Kidney epithelial cell (primary cell): ENCODE results near the gene ATXN2. TPM values are rescaled to one million over a fixed set of nuclear protein-coding genes. Genes with fewer than 3 reads are reported as not detected.

Experiments used
- DNase-seq: peaks from one replicate; pipeline ENCODE4 v3.0.0-alpha.2; 2010; ENCODE audit warnings: low read depth
- H3K27me3 ChIP-seq: 2 replicates; pipeline ENCODE4 v1.6.0; 2011; ENCODE audit warnings: low read length; ENCODE audit not compliant: control insufficient read depth, insufficient read depth
- H3K36me3 ChIP-seq: 2 replicates; pipeline ENCODE4 v1.5.1; 2011; ENCODE audit warnings: low read length; ENCODE audit not compliant: control insufficient read depth, insufficient read depth
- H3K4me3 ChIP-seq: 2 replicates; pipeline ENCODE4 v1.5.1; 2011; ENCODE audit warnings: low read depth, mild to moderate bottlenecking, control low read depth, low read length
- total RNA-seq: library from RNA; depleted of rRNA; stranded (reverse); fragments of >200 nt; gene quantifications from 2 replicates; pipeline ENCODE4 v1.2.3, GENCODE V29; 2015
- TF ChIP-seq, protein P1 (sequence below): IDR thresholded peaks from 2 replicates; pipeline ENCODE4 v1.5.1; 2011; ENCODE audit warnings: mild to moderate bottlenecking, moderate library complexity, low read length, control low read depth, inconsistent platforms; ENCODE audit not compliant: insufficient read depth, poor library complexity, severe bottlenecking

The ATXN2 gene
- total RNA-seq, 1 donor from 2014 or later, result 26.3 TPM

DNA sequence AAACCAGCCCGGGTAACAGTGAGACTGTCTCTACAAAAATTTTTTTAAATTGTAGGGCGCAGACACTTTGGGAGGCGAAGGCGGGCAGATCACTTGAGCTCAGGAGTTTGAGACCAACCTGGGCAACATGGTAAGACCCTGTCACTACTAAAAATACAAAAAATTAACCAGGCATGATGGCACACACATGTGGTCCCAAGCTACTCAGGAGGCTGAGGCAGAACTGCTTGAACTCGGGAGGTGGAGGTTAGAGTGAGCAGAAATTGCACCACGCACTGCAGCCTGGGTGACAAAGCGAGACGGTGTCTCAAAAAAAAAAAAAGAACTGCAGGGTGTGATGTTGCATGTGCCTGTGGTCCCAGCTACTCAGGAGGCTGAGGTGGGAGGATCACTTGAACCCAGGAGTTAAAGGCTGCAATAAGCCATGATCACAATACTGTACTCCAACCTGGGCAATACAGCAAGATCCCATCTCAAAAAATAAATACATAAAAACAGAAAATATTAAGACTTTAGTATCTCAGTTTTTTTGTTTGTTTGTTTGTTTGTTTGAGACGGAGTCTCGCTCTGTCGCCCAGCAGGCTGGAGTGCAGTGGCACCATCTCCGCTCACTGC lies 16.9 kb downstream of the ATXN2 start:
- TF ChIP-seq, protein P1, sequence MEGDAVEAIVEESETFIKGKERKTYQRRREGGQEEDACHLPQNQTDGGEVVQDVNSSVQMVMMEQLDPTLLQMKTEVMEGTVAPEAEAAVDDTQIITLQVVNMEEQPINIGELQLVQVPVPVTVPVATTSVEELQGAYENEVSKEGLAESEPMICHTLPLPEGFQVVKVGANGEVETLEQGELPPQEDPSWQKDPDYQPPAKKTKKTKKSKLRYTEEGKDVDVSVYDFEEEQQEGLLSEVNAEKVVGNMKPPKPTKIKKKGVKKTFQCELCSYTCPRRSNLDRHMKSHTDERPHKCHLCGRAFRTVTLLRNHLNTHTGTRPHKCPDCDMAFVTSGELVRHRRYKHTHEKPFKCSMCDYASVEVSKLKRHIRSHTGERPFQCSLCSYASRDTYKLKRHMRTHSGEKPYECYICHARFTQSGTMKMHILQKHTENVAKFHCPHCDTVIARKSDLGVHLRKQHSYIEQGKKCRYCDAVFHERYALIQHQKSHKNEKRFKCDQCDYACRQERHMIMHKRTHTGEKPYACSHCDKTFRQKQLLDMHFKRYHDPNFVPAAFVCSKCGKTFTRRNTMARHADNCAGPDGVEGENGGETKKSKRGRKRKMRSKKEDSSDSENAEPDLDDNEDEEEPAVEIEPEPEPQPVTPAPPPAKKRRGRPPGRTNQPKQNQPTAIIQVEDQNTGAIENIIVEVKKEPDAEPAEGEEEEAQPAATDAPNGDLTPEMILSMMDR, result no peak
- Histone ChIP-seq H3K4me3 (no peak overlapping the region), H3K36me3 (no peaks in the 10 kb centered on the region), H3K27me3 (no peaks in the 10 kb centered on the region)
- no peak for DNase-seq

DNA sequence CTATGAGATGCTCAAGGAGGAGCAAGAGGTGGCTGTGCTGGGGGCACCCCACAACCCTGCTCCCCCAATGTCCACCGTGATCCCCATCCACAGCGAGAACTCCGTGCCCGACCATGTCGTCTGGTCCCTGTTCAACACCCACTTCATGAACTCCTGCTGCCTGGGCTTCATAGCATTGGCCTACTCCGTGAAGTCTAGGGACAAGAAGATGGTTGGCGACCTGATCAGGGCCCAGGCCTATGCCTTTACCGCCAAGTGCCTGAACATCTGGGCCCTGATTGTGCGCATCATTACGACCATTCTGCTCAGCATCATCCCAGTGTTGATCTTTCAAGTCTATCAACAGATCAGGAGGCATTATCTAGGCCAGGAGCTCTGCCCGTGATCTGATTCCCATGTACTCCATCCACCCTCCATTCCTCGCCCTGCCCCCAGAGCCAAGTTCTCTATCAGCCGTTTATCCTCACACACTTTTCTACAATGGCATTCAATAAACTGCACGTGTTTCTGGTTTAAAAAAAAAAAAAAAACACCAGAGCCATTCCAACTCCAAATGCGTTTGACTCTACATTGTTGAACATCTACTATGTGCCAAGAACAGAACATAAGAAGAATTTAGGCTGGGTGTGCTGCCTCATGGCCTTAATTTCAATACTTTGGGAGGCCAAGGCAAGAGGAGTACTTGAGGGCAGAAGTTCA lies 17.5 kb downstream of the ATXN2 start:
- no peak overlapping the region for H3K4me3 ChIP-seq
- TF ChIP-seq, protein P1, result no peak
- H3K27me3 ChIP-seq, result no peaks in the 10 kb centered on the region
- no peaks in the 10 kb centered on the region for H3K36me3 ChIP-seq
- DNase-seq, result no peak

DNA sequence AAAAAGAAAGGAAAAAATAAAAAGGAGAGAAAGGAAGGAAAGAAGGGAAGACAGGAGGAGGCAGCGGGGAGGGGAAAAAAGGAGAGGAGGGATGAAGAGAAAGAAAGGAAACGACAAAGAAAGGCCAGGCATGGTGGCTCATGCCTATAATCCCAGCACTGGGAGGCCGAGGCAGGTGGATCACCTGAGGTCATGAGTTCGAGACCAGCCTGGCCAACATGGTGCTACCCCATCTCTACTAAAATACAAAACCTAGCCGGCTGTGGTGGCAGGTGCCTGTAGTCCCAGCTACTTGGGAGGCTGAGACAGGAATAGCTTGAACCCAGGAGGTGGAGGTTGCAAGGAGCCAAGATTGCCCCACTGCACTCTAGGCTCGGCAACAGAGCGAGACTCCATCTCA lies 18.4 kb downstream of the ATXN2 start:
- H3K36me3 ChIP-seq, result no peaks in the 10 kb centered on the region
- no peak for DNase-seq
- no peak overlapping the region for H3K4me3 ChIP-seq
- no peaks in the 10 kb centered on the region for H3K27me3 ChIP-seq
- TF ChIP-seq, protein P1, result no peak

DNA sequence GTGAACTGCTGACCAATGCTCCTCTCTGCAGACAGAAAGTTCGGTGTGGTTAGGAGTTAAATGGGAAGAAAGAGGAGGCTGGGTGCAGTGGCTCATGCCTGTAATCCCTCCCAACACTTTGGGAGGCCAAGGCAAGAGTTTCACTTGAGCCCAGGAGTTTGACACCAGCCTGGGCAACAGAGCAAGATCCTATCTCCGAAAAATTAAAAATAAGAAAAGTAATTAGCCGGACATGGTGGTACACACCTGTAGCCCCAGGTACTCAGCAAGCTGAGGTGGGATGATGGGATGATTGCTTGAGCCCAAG lies 19.0 kb downstream of the ATXN2 start:
- TF ChIP-seq, protein P1, result no peak
- Histone ChIP-seq H3K27me3 (no peaks in the 10 kb centered on the region), H3K36me3 (no peaks in the 10 kb centered on the region), H3K4me3 (no peak overlapping the region)
- no peak for DNase-seq

DNA sequence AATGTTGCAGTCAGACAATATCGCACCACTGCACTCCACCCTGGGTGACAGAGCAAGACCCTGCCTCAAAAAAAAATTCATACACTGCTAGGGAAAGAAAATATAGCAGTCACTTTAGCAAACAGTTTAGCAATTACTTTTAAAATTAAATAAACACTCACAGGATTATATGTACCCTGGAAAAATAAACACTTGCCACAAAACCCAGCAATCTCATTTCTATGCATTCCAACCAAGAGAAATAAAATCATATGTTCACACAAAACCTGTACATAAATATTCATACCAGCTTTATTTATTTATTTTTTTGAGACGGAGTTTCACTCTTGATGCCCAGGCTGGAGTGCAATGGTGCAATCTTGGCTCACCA lies 20.2 kb downstream of the ATXN2 start:
- H3K36me3 ChIP-seq, result no peaks in the 10 kb centered on the region
- no peak overlapping the region for H3K4me3 ChIP-seq
- TF ChIP-seq, protein P1, result no peak
- no peaks in the 10 kb centered on the region for H3K27me3 ChIP-seq
- DNase-seq, result no peak
